GM23338 (cell line): Measurements from ENCODE around the gene AGAP1.

Experiments
- CREB1 ChIP-seq: fragments of 250-450 bp; sonication (Bioruptor Pico); IDR thresholded peaks from 2 replicates; pipeline ENCODE4 v1.5.0; 2020; ENCODE audit warnings: low read depth, mild to moderate bottlenecking, moderate library complexity
- CTCF ChIP-seq, 2 experiments: fragments of 200-600 bp in 1 of 2; sonication (generic) in 1 of 2; conservative IDR thresholded peaks; 2 replicates each; pipeline versions ENCODE4 v1.5.1 to v1.6.1; 2016 to 2017; ENCODE audit warnings: antibody characterized with exemption in 2 of 2, low read depth in 2 of 2, mild to moderate bottlenecking in 2 of 2, moderate library complexity in 1 of 2
- EZH2 ChIP-seq: fragments of 200-600 bp; sonication (generic); IDR thresholded peaks from one replicate; pipeline ENCODE4 v1.8.0; 2017; ENCODE audit warnings: antibody characterized with exemption, mild to moderate bottlenecking, low read depth; ENCODE audit not compliant: unreplicated experiment
- POLR2AphosphoS5 ChIP-seq: IDR thresholded peaks from 2 replicates; pipeline ENCODE4 v1.6.1; 2016; ENCODE audit warnings: antibody characterized with exemption, low read depth

- TF ChIP-seq CTCF (conservative IDR thresholded peaks at IDR 0.05; ENCODE audit: low read depth in 2 of 2) (no peak), EZH2 (no peak), POLR2AphosphoS5 (no peak), CREB1 (CRISPR knock-in tag) (no peak)
Observed at GRCh38 chr2:235520787-235521186, 26.9 kb downstream of the AGAP1 start.
